Nephron (organoid): ENCODE results near the gene ZNF862.

ENCODE experiments used
- H3K27ac Mint-ChIP-seq, 3 experiments: 2 replicates each; pipeline ENCODE4 v1.8.0; 2020; ENCODE audit warnings: mixed read lengths in 3 of 3, mild to moderate bottlenecking in 2 of 3, moderate library complexity in 1 of 3
- H3K27me3 Mint-ChIP-seq: 2 replicates; pipeline ENCODE4 v1.8.0; 2021; ENCODE audit warnings: low read depth, mild to moderate bottlenecking, moderate library complexity, mixed read lengths
- H3K36me3 Mint-ChIP-seq: 2 replicates; pipeline ENCODE4 v1.8.0; 2020; ENCODE audit warnings: low read depth, mixed read lengths
- H3K4me1 Mint-ChIP-seq: 2 replicates; pipeline ENCODE4 v1.8.0; 2020; ENCODE audit warnings: mixed read lengths
- H3K4me3 Mint-ChIP-seq, 3 experiments: 2 replicates each; pipeline ENCODE4 v1.8.0; 2020; ENCODE audit warnings: mild to moderate bottlenecking in 3 of 3, mixed read lengths in 3 of 3, moderate library complexity in 2 of 3
- H3K9me3 Mint-ChIP-seq: 2 replicates; pipeline ENCODE4 v1.8.0; 2020; ENCODE audit warnings: mixed read lengths
- TF ChIP-seq, protein P1 (sequence below), 3 experiments: fragments of 200-600 bp; sonication (generic); IDR thresholded peaks; one replicate each; pipeline ENCODE4 v1.5.0; 2021; ENCODE audit warnings: antibody characterized with exemption in 3 of 3; ENCODE audit not compliant: unreplicated experiment in 3 of 3

ZNF862 gene

DNA sequence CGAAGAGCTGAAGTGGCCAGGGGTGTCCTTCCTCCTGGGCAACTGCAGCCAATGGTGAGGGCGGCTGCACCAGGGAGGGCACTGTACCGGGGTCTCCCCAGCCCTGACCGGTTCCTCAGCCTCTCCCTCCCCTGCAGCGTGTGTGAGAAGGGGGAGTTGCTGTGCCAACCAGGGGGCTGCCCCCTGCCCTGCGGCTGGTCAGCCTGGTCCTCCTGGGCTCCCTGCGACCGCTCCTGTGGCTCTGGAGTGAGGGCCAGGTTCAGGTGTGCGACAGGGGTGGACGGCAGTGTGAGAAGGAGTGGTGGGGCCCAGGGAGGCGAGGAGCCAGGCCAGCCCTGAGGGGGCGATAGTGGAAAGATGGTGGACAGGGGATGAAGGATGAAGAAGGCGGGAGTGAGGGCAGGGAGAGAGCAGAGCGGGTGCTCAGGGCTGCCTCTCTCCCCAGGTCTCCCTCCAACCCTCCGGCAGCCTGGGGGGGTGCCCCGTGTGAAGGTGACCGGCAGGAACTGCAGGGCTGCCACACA, 34.6 kb upstream of the ZNF862 start:
- H3K27me3 Mint-ChIP-seq = peaks cover 5% of the 10 kb centered on the region
- no peak overlapping the region for H3K27ac Mint-ChIP-seq
- no peak overlapping the region for H3K4me3 Mint-ChIP-seq
- TF ChIP-seq, protein P1, sequence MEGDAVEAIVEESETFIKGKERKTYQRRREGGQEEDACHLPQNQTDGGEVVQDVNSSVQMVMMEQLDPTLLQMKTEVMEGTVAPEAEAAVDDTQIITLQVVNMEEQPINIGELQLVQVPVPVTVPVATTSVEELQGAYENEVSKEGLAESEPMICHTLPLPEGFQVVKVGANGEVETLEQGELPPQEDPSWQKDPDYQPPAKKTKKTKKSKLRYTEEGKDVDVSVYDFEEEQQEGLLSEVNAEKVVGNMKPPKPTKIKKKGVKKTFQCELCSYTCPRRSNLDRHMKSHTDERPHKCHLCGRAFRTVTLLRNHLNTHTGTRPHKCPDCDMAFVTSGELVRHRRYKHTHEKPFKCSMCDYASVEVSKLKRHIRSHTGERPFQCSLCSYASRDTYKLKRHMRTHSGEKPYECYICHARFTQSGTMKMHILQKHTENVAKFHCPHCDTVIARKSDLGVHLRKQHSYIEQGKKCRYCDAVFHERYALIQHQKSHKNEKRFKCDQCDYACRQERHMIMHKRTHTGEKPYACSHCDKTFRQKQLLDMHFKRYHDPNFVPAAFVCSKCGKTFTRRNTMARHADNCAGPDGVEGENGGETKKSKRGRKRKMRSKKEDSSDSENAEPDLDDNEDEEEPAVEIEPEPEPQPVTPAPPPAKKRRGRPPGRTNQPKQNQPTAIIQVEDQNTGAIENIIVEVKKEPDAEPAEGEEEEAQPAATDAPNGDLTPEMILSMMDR (IDR thresholded peaks at IDR 0.05; ENCODE audit: unreplicated experiment in 3 of 3) = no peak
- H3K36me3 Mint-ChIP-seq = no peaks in the 10 kb centered on the region
- no peaks in the 10 kb centered on the region for H3K9me3 Mint-ChIP-seq
- no peaks in the 10 kb centered on the region for H3K4me1 Mint-ChIP-seq

DNA sequence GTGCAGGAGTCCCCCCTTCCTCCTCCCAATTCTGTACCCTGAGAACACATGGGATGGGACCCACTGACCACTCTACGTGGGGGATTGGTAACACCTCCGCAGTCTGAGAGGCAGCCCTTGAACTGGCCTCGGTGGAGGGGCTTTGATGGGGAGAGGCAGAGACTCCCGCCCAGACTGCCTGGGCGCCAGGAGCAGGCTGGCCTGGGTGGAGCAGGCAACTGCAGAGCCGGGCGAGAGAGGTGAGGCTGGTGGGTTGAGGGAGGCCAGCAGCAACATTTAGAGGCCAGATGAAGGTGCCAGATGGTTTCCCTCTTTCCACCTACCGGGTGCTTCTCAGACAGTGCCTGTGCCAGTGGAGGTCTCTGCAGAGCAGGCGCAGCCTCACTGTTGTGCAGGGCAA, 34.1 kb upstream of the ZNF862 start:
- H3K27me3 Mint-ChIP-seq = peaks cover 5% of the 10 kb centered on the region
- H3K4me1 Mint-ChIP-seq = no peaks in the 10 kb centered on the region
- no peak overlapping the region for H3K27ac Mint-ChIP-seq
- no peaks in the 10 kb centered on the region for H3K9me3 Mint-ChIP-seq
- TF ChIP-seq, protein P1 (IDR thresholded peaks at IDR 0.05; ENCODE audit: unreplicated experiment in 3 of 3) = no peak
- no peak overlapping the region for H3K4me3 Mint-ChIP-seq
- H3K36me3 Mint-ChIP-seq = no peaks in the 10 kb centered on the region

DNA sequence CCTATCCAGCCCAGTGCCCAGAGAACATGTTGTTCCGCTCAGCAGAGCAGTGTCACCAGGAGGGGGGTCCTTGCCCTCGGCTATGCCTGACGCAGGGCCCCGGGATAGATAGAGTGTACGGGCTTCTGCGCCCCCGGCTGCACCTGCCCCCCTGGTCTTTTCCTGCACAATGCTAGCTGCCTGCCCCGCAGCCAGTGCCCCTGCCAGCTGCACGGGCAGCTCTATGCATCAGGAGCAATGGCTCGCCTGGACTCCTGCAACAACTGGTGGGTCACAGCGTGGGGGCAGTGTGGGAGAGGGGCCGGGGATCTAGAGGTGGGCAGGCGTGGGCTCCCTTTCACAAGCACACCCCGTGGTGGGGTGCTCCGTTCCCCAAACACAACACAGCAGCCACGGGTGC, 31.4 kb upstream of the ZNF862 start:
- H3K9me3 Mint-ChIP-seq = no peaks in the 10 kb centered on the region
- H3K27ac Mint-ChIP-seq = no peak overlapping the region
- no peaks in the 10 kb centered on the region for H3K4me1 Mint-ChIP-seq
- TF ChIP-seq, protein P1 (IDR thresholded peaks at IDR 0.05; ENCODE audit: unreplicated experiment in 3 of 3) = no peak
- no peak overlapping the region for H3K4me3 Mint-ChIP-seq
- H3K36me3 Mint-ChIP-seq = no peaks in the 10 kb centered on the region
- no peaks in the 10 kb centered on the region for H3K27me3 Mint-ChIP-seq

DNA sequence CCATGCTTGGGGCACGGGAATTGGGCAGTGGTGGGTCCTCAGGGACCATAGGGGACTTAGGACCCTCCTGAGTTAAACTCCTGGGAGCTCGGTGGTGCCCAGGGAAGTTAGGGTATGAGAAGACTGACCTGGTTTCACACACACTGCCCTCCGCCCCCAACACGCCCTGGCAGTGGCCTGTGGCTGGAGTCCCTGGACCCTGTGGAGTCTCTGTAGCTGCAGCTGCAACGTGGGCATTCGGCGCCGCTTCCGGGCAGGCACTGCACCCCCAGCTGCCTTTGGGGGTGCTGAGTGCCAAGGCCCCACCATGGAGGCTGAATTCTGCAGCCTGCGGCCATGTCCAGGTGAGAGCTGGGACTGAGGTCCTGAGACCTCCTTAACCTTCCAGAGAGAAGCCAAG, 29.9 kb upstream of the ZNF862 start:
- H3K36me3 Mint-ChIP-seq = no peaks in the 10 kb centered on the region
- no peaks in the 10 kb centered on the region for H3K9me3 Mint-ChIP-seq
- no peaks in the 10 kb centered on the region for H3K27me3 Mint-ChIP-seq
- H3K4me3 Mint-ChIP-seq = no peak overlapping the region
- no peaks in the 10 kb centered on the region for H3K4me1 Mint-ChIP-seq
- TF ChIP-seq, protein P1 (IDR thresholded peaks at IDR 0.05; ENCODE audit: unreplicated experiment in 3 of 3) = no peak
- no peak overlapping the region for H3K27ac Mint-ChIP-seq

DNA sequence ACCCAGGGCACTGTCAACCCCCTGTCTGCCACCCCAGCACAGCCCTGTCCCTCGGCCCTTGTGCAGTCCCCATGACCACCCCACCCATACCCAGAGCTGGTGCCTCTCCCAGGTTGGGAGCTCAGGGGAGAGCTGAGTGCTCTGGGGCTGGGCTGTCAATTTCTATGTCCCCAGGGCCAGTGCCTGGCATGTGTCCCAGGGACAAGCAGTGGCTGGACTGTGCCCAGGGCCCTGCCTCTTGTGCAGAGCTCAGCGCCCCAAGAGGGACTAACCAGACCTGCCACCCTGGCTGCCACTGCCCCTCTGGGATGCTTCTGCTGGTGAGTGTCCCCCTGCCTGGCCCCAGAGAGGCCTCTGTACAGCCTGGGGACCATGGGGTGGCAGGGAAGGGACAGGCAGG, 29.0 kb upstream of the ZNF862 start:
- TF ChIP-seq, protein P1 (IDR thresholded peaks at IDR 0.05; ENCODE audit: unreplicated experiment in 3 of 3) = no peak
- no peak overlapping the region for H3K4me3 Mint-ChIP-seq
- no peaks in the 10 kb centered on the region for H3K36me3 Mint-ChIP-seq
- no peaks in the 10 kb centered on the region for H3K9me3 Mint-ChIP-seq
- H3K4me1 Mint-ChIP-seq = no peaks in the 10 kb centered on the region
- H3K27ac Mint-ChIP-seq = no peak overlapping the region
- no peaks in the 10 kb centered on the region for H3K27me3 Mint-ChIP-seq

DNA sequence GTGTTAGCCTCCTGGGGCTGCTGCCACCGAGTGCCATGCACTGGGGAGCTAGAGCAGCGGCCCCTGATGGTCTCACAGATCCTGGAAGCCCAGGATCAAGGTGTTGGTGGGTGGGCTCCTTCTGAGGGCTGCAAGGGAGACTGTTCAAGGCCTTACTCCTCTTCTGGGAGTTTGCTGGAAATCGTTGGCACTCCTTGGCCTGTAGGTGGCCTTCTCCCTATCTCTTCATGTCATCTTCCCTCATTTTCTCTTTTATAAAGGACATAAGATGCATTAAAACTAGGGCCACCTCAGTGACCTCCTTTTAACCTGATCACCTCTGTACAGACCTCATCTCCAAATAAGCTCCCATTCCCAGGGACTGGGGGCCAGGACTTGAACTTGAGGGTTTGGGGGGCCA, 27.0 kb upstream of the ZNF862 start:
- no peaks in the 10 kb centered on the region for H3K36me3 Mint-ChIP-seq
- H3K4me1 Mint-ChIP-seq = no peaks in the 10 kb centered on the region
- H3K27ac Mint-ChIP-seq = no peak overlapping the region
- no peak overlapping the region for H3K4me3 Mint-ChIP-seq
- TF ChIP-seq, protein P1 (IDR thresholded peaks at IDR 0.05; ENCODE audit: unreplicated experiment in 3 of 3) = peak in 1 of 3 experiments; percentile 11
- H3K27me3 Mint-ChIP-seq = no peaks in the 10 kb centered on the region
- H3K9me3 Mint-ChIP-seq = no peaks in the 10 kb centered on the region
